Duodenal mucosa (tissue), 2 donors: ENCODE measurements around the gene STAMBPL1.

Experiments used
- H3K27ac ChIP-seq: one replicate; pipeline ENCODE4 v1.7.0; 2013; ENCODE audit warnings: low read depth, low read length
- H3K27me3 ChIP-seq, 2 donors: one replicate each; pipeline ENCODE4 v1.7.0; 2013; ENCODE audit warnings: low read length in 2 of 2, control low read depth in 1 of 2; ENCODE audit not compliant: insufficient read depth in 2 of 2, control insufficient read depth in 1 of 2
- H3K36me3 ChIP-seq, 2 donors: one replicate each; pipeline ENCODE4 v1.7.0; 2013; ENCODE audit warnings: low read length in 2 of 2, control low read depth in 1 of 2; ENCODE audit not compliant: insufficient read depth in 2 of 2, control insufficient read depth in 1 of 2
- H3K4me1 ChIP-seq, 2 donors: one replicate each; pipeline ENCODE4 v1.7.0; 2013; ENCODE audit warnings: low read length in 2 of 2, control low read depth in 1 of 2; ENCODE audit not compliant: insufficient read depth in 2 of 2, control insufficient read depth in 1 of 2
- H3K4me3 ChIP-seq, 2 donors: one replicate each; pipeline ENCODE4 v1.7.0; 2013; ENCODE audit warnings: low read length in 2 of 2, low read depth in 1 of 2
- H3K9ac ChIP-seq, 2 donors: one replicate each; pipeline ENCODE4 v1.7.0; 2013; ENCODE audit warnings: low read length in 2 of 2, low read depth in 1 of 2
- H3K9me3 ChIP-seq, 2 donors: one replicate each; pipeline ENCODE4 v1.7.0; 2013; ENCODE audit warnings: low read length in 2 of 2, control low read depth in 1 of 2; ENCODE audit not compliant: control insufficient read depth in 1 of 2

STAMBPL1 gene

DNA sequence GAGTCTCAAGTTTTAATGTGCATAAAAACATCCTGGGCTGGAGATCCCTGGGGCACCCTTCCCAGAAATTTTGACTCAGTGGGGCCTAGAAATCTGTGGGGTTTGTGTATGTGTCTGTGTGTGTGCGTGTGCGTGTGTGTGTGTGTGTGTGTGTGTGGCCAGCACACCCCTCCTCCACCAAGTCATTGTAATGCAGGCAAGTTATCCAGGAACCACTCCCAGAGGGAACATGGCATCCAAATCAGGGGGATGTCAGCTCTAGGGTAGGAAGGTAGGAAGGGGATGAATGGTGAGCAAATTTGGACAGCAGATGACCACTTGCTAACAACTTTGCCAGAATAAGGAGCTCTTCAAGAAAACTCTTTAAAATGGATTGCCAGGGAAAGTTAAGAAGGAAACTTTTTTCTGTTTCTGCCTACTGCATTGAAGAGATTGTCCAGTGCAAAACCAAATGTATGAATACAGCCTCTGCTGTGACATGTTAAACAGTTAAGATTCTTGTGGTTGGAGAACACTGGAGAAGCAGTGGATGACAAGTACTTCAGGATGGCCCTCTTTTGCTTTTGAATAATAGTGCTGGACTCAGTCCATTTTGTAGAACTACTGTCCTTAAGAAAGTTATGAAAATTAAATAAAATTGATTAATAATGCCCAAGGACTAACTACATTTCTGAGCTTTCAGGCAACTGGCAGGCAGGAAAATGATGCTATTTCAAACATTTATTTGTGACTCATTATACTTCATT, 12.3 kb downstream of the STAMBPL1 start:
- Histone ChIP-seq H3K27ac (no peak overlapping the region), H3K9ac (no peak overlapping the region), H3K4me1 (peaks cover 35 to 41% of the 10 kb centered on the region in 2 donors), H3K36me3 (no peaks in the 10 kb centered on the region), H3K27me3 (no peaks in the 10 kb centered on the region), H3K9me3 (no peaks in the 10 kb centered on the region), H3K4me3 (no peak overlapping the region)

DNA sequence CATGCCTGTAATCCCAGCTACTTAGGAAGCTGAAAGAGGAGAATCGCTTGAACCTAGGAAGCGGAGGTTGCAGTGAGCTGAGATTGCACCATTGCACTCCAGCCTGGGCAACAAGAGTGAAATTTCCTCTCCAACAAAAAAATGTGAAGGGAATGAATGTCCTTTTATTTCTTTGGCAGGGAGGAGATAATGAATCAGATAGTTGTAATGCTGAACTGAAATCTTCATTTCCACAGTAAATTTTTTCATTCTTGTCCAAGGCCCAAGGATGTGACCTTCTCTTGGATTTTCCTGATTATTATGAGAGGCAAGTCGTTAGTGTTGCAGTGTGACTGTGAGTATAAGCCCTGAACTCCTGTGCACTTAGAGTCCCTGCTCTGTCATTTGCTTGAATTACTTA, 13.6 kb downstream of the STAMBPL1 start:
- Histone ChIP-seq H3K27ac (no peak overlapping the region), H3K27me3 (no peaks in the 10 kb centered on the region), H3K9me3 (no peaks in the 10 kb centered on the region), H3K36me3 (no peaks in the 10 kb centered on the region), H3K4me3 (no peak overlapping the region), H3K9ac (peak overlapping the region in 1 of 2 donors; percentile 10), H3K4me1 (peaks cover 43 to 47% of the 10 kb centered on the region in 2 donors)

DNA sequence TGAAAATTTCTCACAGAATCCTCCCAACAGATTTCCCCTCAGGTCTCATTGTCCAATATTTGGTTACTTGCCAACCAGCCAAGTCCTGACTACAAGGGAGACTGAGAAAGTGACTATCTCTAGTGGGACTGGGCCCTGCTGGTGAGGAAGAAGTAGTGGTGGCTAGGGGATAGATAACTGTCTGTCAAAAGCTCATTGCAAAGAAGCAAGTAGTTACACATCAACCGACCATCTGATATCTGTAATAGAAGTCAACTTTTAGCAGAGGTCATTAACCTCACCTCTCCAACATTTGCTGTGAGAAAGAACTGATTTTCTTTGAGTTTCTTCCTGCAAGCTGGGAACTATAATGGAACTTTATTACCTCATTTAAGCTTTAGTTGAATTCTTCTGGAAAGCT, 15.2 kb downstream of the STAMBPL1 start:
- H3K27me3 ChIP-seq, result no peaks in the 10 kb centered on the region
- H3K27ac ChIP-seq, result no peak overlapping the region
- no peaks in the 10 kb centered on the region for H3K9me3 ChIP-seq
- peaks cover 49 to 53% of the 10 kb centered on the region in 2 donors for H3K4me1 ChIP-seq
- H3K36me3 ChIP-seq, result no peaks in the 10 kb centered on the region
- H3K4me3 ChIP-seq, result no peak overlapping the region
- H3K9ac ChIP-seq, result peak overlapping the region in 1 of 2 donors; percentile 21

DNA sequence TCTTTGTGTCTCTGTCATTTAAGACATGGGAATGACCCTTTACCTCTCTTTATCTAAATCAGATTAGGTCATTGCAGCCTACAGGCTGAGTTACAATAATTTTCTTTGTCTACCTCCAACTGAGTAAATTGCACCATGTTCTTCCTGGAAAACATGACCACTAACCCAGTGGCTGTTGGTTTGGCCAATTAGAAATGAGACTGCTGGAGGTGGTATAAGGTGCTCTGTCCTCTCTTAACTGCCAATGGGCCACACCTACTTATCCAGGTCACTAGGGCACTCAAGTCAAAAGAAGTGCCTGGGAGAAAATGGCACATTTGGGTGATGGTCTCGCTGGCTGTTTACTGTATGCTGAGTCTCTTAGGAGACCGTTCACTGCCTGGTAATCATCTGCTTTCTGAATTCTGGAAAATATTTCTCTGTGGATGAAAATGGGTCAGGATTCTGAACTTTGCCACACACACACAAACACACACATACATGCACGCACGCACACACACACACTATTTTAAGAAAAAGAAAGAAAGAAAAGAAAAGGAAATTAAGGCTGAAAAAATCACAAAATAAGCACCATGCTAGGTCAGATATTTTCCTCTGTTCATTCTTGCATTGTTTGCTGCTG, 16.4 kb downstream of the STAMBPL1 start:
- Histone ChIP-seq H3K27ac (peak overlapping the region; percentile 69), H3K36me3 (no peaks in the 10 kb centered on the region), H3K4me1 (peaks cover 58 to 64% of the 10 kb centered on the region in 2 donors), H3K27me3 (no peaks in the 10 kb centered on the region), H3K9ac (peak overlapping the region in 1 of 2 donors; percentile 53), H3K9me3 (no peaks in the 10 kb centered on the region), H3K4me3 (peak overlapping the region; percentile 10 to 13)

DNA sequence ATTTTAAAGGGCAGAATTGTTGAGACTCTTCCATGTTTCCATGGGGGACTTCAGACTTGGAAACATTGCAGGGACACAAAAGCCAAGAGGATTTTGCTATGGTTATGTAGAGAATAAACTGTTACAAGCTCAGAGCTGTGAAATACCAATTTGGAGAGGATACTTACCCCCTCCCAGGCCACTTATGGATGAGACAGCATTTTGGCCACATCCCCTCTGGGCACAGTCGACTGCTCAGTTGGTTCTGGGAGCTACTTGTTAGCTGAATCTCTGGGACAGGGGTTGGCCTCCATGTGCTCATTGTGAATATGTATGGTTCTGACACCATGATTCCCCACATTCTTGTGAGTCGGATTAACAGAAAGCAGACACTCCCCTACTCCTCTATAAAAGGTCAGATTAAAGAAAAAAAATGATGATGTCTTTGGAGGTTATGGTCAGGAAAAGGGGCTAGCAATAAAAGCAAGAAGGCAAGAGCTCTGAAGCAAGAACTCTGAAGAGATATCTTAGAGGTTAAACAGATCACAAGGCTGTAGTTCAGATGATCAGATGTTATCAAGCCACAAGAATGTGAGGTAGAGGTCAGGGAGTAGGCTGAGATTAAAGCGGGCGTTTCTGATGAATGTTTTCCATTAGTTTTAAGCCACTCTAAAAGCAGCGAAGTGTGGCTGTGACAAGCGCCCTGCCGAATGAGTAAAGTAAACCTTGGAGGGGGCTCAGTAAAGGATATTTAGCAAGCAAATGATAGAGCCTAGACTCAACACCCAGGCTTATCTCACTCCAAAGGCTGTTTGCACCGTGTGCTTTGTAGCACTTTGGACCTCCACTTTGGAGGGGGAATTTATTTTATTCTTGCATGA, 17.2 kb downstream of the STAMBPL1 start:
- H3K9ac ChIP-seq, result peak overlapping the region in 1 of 2 donors; percentile 53
- H3K4me3 ChIP-seq, result peak overlapping the region in 1 of 2 donors; percentile 13
- H3K36me3 ChIP-seq, result peaks cover 0 to 5% of the 10 kb centered on the region in 2 donors
- no peaks in the 10 kb centered on the region for H3K9me3 ChIP-seq
- H3K4me1 ChIP-seq, result peaks cover 65 to 71% of the 10 kb centered on the region in 2 donors
- H3K27me3 ChIP-seq, result no peaks in the 10 kb centered on the region
- H3K27ac ChIP-seq, result peak overlapping the region; percentile 69

DNA sequence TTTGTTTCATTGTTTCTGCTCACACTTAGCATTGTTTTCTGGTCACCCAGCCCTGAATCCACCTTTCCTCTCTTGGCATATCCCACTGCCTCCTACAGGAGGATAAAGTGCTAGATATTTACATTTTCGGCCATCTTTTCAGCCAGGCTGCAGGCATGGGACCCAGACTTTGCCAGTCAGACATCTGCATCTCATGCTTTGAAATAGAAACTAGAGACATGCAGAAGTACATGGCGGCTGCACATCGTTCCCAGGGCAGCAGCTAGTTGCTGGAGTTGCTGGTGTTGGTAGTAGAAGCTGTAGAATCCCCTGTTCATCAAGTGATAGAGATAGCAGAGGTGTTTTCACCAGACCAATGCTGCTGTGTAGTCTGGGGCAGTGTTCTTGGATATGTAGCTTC, 18.7 kb downstream of the STAMBPL1 start:
- H3K9me3 ChIP-seq, result no peaks in the 10 kb centered on the region
- peaks cover 72 to 74% of the 10 kb centered on the region in 2 donors for H3K4me1 ChIP-seq
- no peak overlapping the region for H3K27ac ChIP-seq
- no peak overlapping the region for H3K4me3 ChIP-seq
- H3K9ac ChIP-seq, result no peak overlapping the region
- peaks cover 0 to 9% of the 10 kb centered on the region in 2 donors for H3K36me3 ChIP-seq
- H3K27me3 ChIP-seq, result no peaks in the 10 kb centered on the region

DNA sequence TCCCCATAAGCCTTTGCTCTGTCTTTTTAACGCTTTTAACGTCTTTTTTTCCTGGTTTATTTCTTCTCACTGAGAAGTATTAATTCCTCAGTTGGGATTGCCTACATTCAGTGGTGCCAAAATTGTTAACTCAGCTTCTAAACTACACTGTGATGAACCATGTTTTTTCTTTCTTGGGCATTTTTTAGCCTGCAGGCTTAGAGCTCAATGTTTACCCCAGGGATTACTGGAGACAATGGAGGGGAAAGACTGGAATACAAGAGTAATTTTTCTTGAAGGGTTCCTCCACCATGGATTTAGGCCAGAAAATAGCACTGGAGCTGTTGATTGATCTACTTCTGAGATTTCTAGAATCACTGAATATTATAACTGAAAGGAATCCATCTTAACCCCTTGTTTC, 19.8 kb downstream of the STAMBPL1 start:
- Histone ChIP-seq H3K4me3 (no peak overlapping the region), H3K4me1 (peaks cover 70 to 74% of the 10 kb centered on the region in 2 donors), H3K27ac (no peak overlapping the region), H3K9me3 (no peaks in the 10 kb centered on the region), H3K9ac (no peak overlapping the region), H3K27me3 (no peaks in the 10 kb centered on the region), H3K36me3 (peaks cover 0 to 9% of the 10 kb centered on the region in 2 donors)

DNA sequence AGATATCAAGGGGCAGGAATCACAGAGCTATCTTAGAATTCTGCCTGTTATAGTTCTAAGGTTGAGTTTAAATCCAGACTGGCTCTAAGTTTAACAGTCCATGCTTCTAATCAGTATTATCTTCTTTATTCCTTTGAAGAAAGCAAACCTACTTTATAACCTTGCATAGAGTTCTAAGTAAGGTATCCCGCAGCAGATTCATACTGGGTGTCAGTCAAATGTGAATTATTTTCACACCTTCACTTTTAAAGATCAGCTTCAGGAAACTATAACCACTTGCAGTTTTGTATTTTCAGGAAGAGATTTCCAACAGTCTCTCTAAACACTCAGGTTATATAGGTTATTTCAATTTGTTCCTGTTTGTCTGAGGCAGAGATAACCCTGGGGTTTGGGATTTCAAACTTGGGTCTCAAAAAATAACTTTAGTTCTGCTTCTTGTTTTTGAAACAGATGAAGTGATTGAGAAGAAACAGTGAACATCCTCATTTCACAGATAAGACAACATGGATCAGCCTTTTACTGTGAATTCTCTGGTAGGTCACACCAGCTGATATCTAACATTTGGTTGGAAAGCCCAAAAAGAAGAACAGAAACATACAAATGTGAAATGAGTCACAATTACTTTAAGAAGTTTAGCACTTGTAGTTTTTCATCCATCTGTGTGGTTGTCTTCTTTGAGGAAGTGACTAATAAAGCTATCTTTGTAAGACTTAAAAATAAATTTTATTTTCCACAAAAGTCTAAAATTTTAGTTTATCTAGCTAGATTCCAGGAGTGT, 21.4 kb downstream of the STAMBPL1 start:
- Histone ChIP-seq H3K27me3 (no peaks in the 10 kb centered on the region), H3K9ac (no peak overlapping the region), H3K27ac (no peak overlapping the region), H3K36me3 (peaks cover 0 to 18% of the 10 kb centered on the region in 2 donors), H3K4me1 (peaks cover 55 to 59% of the 10 kb centered on the region in 2 donors), H3K4me3 (no peak overlapping the region), H3K9me3 (no peaks in the 10 kb centered on the region)

DNA sequence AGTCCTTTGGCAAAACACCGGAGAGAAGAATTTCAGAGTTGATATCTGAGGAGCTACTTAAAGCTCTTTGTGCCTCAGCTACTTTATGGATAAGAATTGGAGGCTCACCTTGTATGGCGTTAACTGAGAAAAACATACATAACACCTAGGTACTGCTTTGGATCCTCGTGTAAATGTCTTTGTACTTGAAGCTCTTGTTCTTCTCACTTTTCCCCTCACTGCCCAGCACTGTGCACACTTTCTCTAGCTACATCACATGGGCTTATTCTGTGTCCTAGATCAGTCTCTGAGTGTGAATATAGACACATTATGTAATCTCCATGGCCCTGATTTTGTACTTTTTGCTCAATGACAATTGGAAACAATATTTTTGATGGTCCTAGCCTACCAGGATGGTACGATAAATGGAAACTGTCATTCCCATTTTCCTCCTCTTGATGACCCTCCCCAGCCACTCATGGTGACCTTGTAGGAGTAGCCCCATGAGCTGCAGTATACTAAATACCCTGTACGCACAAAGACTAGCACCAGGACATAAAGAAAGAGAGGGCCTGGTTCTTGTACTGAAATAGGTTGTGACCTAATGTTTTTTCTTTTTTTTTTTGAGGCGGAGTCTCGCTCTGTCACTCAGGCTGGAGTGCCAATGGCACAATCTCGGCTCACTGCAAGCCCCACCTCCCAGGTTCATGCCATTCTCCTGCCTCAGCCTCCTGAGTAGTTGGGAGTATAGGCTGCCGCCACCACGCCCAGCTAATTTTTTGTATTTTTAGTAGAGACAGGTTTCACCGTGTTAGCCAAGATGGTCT, 22.1 kb downstream of the STAMBPL1 start:
- peaks cover 0 to 25% of the 10 kb centered on the region in 2 donors for H3K36me3 ChIP-seq
- H3K4me1 ChIP-seq, result peaks cover 47 to 51% of the 10 kb centered on the region in 2 donors
- H3K27me3 ChIP-seq, result no peaks in the 10 kb centered on the region
- no peaks in the 10 kb centered on the region for H3K9me3 ChIP-seq
- H3K9ac ChIP-seq, result no peak overlapping the region
- H3K4me3 ChIP-seq, result no peak overlapping the region
- H3K27ac ChIP-seq, result no peak overlapping the region
